ENCODE results near the gene ANKRD61. TPM values are rescaled to one million over a fixed set of nuclear protein-coding genes. Genes with fewer than 3 reads are reported as not detected.
"Not testable (repeated sequence)": the region's sequence is repeated elsewhere in the genome, so short reads cannot be mapped to it uniquely, and the experiment has no call there.

Gene ANKRD61
- 0.70 TPM for polyA plus RNA-seq (2012; ENCODE audit: insufficient read depth, insufficient read length)

GRCh38 chr7:6030988-6031387 lies at the start of gene ANKRD61:
TSS of gene ANKRD61 (plus strand) at chr7:6031376. CDS start at chr7:6031376, 0 bp downstream.
- H3K4me3 ChIP-seq (ENCODE audit: low read length) = no peak within 1 kb of the TSS
- DNase-seq (ENCODE audit: low read depth, low spot score) = no peak

- not testable (repeated sequence) for H3K4me3 ChIP-seq (ENCODE audit: low read length); DNase-seq (ENCODE audit: low read depth, low spot score)
Observed at GRCh38 chr7:5987061-5987460, 44.1 kb upstream of the ANKRD61 start.

- H3K4me3 ChIP-seq (ENCODE audit: low read length) = no peak overlapping the region
- peak; percentile 55 for DNase-seq (ENCODE audit: low read depth, low spot score)
Observed at GRCh38 chr7:5997210-5997808, 33.9 kb upstream of the ANKRD61 start.

DNA sequence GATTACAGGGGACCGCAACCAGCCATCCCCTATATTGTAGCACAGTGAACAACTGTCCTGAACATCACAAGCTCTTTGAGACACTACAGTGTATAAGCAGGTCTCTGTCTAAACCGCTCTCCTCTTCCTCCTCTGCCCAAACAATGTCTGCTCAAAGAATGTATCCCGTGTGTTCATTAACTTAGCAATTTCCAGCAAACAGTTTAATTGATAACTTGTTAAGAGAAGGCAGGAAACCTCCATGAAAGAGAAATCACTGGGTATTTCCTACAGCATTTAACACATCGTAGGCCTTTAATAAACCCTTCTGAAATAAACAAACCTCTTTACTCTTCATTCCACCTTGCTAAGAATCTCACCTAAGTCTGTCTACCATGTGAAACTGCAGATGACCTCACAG lies 23.8 kb upstream of the ANKRD61 start:
- no peak for DNase-seq (ENCODE audit: low read depth, low spot score)
- H3K4me3 ChIP-seq (ENCODE audit: low read length) = no peak overlapping the region; the same call in 1 of the 2 replicates

GRCh38 chr7:6007835-6008590 lies 23.2 kb upstream of the ANKRD61 start:
- H3K4me3 ChIP-seq (ENCODE audit: low read length) = peak overlapping the region; percentile 78
- not testable (repeated sequence) for DNase-seq (ENCODE audit: low read depth, low spot score)

DNA sequence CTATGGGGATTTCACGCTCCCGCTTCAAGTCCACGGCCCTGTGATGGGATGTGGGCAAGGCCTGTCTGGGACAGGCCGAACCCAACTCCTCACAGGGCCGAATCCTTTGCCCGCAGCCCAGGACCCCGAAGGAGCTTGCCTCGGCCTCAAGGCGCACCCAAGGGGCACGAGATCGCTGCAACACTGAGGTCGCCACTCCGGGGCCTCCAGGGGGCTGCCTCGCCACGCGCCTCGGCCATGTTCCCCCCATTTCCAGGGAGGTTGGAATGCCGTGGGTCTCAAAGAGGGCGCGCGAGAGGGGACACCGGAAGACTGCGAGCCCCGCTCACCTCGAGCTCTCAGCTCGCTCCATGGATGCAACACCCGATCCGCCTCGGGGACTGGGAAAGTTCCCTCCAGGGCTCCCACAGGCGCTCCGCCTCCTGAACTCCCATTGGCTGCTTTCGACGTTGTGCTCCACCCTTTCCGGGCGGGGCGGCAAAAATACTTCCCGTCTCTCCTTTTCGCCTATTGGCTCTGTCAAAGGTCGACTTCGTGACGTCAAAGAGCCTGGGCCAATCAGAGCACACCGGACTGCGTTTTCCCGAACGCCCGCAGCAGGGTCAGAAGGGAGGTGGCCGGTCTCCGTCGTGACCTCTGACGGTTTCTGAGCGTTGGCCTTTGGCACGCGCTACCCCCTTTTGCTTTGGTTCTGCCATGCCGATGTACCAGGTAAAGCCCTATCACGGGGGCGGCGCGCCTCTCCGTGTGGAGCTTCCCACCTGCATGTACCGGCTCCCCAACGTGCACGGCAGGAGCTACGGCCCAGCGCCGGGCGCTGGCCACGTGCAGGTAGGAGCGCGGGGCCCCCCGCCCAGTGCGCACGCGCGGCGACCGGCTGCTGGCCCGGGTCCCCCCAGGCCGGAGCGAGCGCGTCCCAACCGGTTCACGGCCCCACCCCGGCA lies 22.2 kb upstream of the ANKRD61 start, which contains the start of the genes AIMP2 and PMS2:
TSS of gene AIMP2 (plus strand) at position 605 of the 944 bp plus-strand sequence. CDS start at position 697, 92 bp downstream.
TSS of gene PMS2 (minus strand) at position 382 of the 944 bp plus-strand sequence. CDS start at position 352, 30 bp downstream.
- peak; percentile 93 for DNase-seq (ENCODE audit: low read depth, low spot score)
- H3K4me3 ChIP-seq (ENCODE audit: low read length) = peak within 1 kb of the TSS; percentile 78

GRCh38 chr7:6010370-6010769 lies 20.8 kb upstream of the ANKRD61 start:
- not testable (repeated sequence) for DNase-seq (ENCODE audit: low read depth, low spot score)

GRCh38 chr7:6011541-6011940 lies 19.6 kb upstream of the ANKRD61 start:
- no peak for DNase-seq (ENCODE audit: low read depth, low spot score)
- H3K4me3 ChIP-seq (ENCODE audit: low read length) = no peak overlapping the region

More at GRCh38 chr7:6010370-6010769, 20.8 kb upstream of the ANKRD61 start:
- peak overlapping the region; percentile 78 for H3K4me3 ChIP-seq (ENCODE audit: low read length)

- no peak overlapping the region for H3K4me3 ChIP-seq (ENCODE audit: low read length)
- DNase-seq (ENCODE audit: low read depth, low spot score) = no peak
Observed at GRCh38 chr7:6012355-6013104, 18.6 kb upstream of the ANKRD61 start.

DNA sequence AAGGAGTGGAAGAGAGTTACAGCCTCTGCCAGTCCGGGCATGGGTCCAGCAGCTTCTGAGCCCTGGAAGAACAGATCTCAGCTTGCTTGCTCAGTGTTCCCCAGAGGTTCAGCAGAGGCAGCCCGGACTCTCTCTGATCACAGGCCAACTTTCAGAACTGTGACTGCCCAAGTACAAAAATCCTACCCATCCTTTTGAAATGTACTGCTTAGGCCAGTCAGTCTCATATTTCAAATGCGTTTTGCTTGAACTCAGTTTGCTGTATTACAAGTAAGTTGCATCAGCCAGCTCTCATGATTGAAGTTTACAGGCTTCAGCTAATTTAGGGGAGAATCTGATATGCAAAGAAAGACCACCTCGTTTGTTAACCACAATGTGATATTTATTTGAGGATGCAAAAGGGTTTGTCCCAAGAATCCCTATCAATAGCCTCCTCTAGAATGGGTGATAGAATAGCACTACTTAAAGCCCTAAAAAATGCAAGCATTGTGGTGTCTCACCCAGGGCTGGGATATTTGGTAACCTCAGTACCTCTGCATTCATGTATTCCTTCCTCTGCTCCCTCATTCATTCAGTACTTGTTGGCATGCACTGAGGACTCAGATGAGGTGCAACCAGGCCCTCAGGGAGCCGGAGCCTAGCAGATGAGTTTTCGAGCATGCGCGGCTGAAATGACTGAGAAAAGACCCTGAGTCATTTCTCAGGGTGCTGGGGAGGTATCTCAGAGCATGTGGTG lies 15.1 kb upstream of the ANKRD61 start:
- H3K4me3 ChIP-seq (ENCODE audit: low read length) = no peak overlapping the region
- no peak for DNase-seq (ENCODE audit: low read depth, low spot score)

DNA sequence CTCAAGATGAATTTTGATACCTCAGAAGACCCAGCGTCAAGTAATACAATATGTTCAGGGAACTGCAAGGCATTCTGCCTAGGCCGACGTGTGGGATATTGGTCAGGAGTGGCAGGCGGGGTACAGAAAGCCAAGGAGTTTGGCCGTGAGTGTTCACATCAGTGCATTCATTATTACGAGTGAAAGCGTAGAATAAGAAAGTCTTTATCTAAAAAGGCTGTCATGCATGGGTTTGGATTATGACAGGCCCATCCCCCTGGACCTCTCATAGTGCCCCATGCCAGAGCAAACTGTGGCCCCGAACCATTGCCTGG lies 14.6 kb upstream of the ANKRD61 start:
- DNase-seq (ENCODE audit: low read depth, low spot score) = no peak
- no peak overlapping the region for H3K4me3 ChIP-seq (ENCODE audit: low read length)

DNA sequence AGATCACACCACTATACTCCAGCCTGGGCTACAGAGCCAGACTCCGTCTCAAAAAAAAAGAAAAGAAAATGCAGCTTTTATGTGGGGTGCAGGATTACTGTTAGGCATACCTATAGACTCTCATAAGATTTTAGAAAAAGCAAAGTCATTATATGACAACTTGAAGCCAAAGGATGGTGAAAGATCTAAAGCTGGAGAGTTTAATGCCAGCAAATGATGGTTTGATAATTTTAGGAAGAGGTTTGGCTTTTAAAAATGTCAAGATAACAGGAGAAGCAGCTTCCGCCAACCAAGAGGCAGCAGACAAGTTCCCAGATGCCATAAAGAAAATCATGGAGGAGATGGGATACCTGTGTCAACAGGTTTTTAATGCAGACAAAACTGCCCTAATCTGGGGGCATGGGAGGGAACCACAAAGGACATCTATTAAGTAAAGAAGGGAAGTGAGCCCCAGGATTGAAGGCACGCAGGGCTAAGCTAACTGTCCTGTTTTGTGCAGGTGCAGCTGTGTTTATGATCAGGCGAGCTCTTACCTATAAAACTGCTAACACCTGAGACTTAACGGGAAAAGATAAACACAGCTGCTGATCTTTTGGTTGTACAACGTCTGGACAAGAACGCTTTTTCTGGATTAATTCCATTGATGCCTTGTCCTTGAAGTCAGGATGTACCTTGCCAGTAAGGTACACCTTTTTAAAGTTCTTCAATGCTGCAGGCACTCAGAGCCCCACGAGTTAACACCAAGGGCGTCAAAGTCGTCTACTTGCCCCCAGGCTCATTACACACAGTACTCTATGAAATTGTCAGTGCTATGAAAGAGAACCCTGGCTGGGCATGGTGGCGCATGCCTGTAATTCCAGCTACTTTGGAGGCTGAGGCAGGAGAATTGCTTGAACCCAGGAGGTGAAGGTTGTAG lies 10.5 kb upstream of the ANKRD61 start:
- H3K4me3 ChIP-seq (ENCODE audit: low read length) = no peak overlapping the region
- no peak for DNase-seq (ENCODE audit: low read depth, low spot score)

GRCh38 chr7:6022707-6023106 lies 8.5 kb upstream of the ANKRD61 start:
- DNase-seq (ENCODE audit: low read depth, low spot score) = no peak
- no peak overlapping the region for H3K4me3 ChIP-seq (ENCODE audit: low read length)

- no peak for DNase-seq (ENCODE audit: low read depth, low spot score)
Observed at GRCh38 chr7:6023974-6024435, 7.2 kb upstream of the ANKRD61 start.

DNA sequence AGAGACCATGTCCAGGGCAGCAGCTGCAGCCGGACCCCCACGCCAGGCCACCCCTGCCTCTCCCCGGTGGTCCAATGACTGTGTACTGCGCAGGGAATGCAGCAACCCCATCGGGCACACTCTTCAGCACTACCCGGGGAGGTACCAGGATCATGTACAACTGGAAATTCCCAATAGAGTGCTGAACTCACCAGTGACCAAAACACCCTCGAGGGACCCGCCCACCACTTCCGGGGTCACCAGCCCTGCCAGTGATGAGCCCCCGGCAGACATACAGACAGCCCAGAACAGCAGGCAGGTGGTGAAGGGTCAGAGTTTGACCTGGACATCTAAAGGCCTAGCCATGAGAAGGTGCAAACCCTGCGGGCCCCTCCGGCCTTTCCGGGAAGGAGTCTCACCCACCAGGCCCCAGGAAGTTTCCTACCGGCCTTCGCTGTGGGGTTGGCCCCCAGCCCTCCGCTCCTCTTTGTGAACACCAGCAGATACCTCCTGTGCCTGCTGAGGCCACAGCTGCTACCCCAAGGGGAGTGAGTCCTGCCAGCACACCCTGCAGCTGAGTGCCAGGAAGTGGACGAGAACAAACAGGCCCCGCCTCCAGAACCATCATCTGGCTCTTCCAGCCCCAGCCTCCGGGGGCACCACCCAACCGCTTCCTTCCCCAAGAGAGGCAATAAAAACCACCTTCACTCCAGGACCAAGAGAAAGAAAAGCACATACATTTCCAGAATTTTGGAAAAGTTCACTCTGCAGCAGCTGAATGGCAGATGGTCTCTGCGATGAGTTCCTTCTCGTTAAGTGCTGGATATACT lies 5.0 kb upstream of the ANKRD61 start:
- DNase-seq (ENCODE audit: low read depth, low spot score) = peak; percentile 52
- no peak overlapping the region for H3K4me3 ChIP-seq (ENCODE audit: low read length)

More at GRCh38 chr7:6023974-6024435, 7.2 kb upstream of the ANKRD61 start:
- H3K4me3 ChIP-seq (ENCODE audit: low read length) = no peak overlapping the region

DNA sequence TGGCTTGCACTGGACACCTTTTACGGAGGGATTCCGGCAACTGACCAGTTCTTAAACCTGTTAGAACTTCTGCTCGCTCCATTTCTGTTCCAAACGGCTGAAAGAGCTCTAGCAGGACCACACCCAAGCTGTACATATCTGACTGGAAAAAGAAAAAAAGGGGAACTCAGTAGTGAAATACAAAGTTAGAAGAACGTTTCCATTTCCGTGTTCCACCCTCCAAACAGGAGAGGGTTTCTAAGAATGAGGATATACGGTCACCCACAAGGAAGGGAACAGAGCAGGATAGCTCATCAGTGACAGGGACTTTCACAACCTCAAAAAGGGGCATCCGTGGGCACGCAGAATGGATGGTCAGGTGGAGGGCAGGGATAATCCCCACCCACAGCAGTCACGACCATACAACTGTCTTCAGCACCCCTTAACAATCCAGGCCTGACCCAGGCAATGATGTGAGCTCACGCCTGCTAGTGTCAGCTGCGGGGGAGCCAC lies 4.3 kb upstream of the ANKRD61 start:
- DNase-seq (ENCODE audit: low read depth, low spot score) = no peak
- no peak overlapping the region for H3K4me3 ChIP-seq (ENCODE audit: low read length)

All from Jurkat, Clone E6-1 (cell line).